GM18861 (cell line): ENCODE results near the gene PCSK5.

Experiments
- ATAC-seq: cut with Tn5 transposase; IDR thresholded peaks from one replicate; pipeline ENCODE4 v1.9.1; 2021; ENCODE audit not compliant: unreplicated experiment

The PCSK5 gene

GRCh38 chr9:76115396-76115795, 224.9 kb downstream of the PCSK5 start:
- ATAC-seq, result no peak

- no peak for ATAC-seq
Measured at GRCh38 chr9:76115982-76116646, 225.6 kb downstream of the PCSK5 start.

- no peak for ATAC-seq
Measured at GRCh38 chr9:76116913-76117312, 226.4 kb downstream of the PCSK5 start.

GRCh38 chr9:76127637-76128036, 237.2 kb downstream of the PCSK5 start:
- no peak for ATAC-seq

- no peak for ATAC-seq
Measured at GRCh38 chr9:76135902-76136301, 245.4 kb downstream of the PCSK5 start.

GRCh38 chr9:76136986-76137385, 246.5 kb downstream of the PCSK5 start:
- no peak for ATAC-seq

- no peak for ATAC-seq
Measured at GRCh38 chr9:76137931-76138330, 247.5 kb downstream of the PCSK5 start.

- ATAC-seq, result no peak
Measured at GRCh38 chr9:76138360-76138759, 247.9 kb downstream of the PCSK5 start.

- no peak for ATAC-seq
Measured at GRCh38 chr9:76143834-76144233, 253.4 kb downstream of the PCSK5 start.

- ATAC-seq, result no peak
Measured at GRCh38 chr9:76150013-76150412, 259.5 kb downstream of the PCSK5 start.

GRCh38 chr9:76151267-76151666, 260.8 kb downstream of the PCSK5 start:
- ATAC-seq, result no peak

GRCh38 chr9:76153339-76153738, 262.9 kb downstream of the PCSK5 start:
- no peak for ATAC-seq

GRCh38 chr9:76153902-76154629, 263.6 kb downstream of the PCSK5 start:
- no peak for ATAC-seq

GRCh38 chr9:76155361-76155760, 264.9 kb downstream of the PCSK5 start:
- ATAC-seq, result no peak

- no peak for ATAC-seq
Measured at GRCh38 chr9:76158713-76159112, 268.2 kb downstream of the PCSK5 start.

- ATAC-seq, result no peak
Measured at GRCh38 chr9:76159293-76159926, 268.9 kb downstream of the PCSK5 start.

GRCh38 chr9:76161106-76161505, 270.6 kb downstream of the PCSK5 start:
- ATAC-seq, result no peak

GRCh38 chr9:76161541-76161940, 271.1 kb downstream of the PCSK5 start:
- ATAC-seq, result no peak

GRCh38 chr9:76162086-76162730, 271.7 kb downstream of the PCSK5 start:
- no peak for ATAC-seq

GRCh38 chr9:76162751-76163500, 272.5 kb downstream of the PCSK5 start:
- ATAC-seq, result no peak

GRCh38 chr9:76166526-76166925, 276.1 kb downstream of the PCSK5 start:
- ATAC-seq, result no peak
